GM21786 (cell line): ENCODE results near the gene ZC3H12D.
A peak's percentile ranks its signal among the peaks of the same experiment; 100 is the strongest.
"Not testable (repeated sequence)": the region's sequence is repeated elsewhere in the genome, so short reads cannot be mapped to it uniquely, and the experiment has no call there.

Experiments used
- ATAC-seq: cut with Tn5 transposase; IDR thresholded peaks from one replicate; pipeline ENCODE4 v1.9.1; 2021; ENCODE audit not compliant: unreplicated experiment

The ZC3H12D gene

DNA sequence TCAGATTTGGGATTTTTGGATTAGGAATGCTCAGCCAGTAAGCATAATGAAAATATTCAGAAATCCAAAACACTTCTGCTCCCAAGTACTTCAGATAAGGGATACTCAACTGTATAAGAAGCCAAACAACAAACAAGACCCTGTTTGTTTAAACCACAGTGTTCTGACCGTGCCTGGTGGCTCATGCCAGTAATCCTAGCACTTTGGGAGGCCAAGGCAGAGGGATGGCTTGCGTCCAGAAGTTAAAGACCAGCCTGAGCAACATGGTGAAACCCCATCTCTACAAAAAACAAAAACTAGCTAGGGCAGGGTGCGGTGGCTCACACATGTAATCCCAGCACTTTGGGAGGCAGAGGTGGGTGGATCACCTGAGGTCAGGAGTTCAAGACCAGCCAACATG is 24.6 kb downstream of the ZC3H12D start:
- not testable (repeated sequence) for ATAC-seq

DNA sequence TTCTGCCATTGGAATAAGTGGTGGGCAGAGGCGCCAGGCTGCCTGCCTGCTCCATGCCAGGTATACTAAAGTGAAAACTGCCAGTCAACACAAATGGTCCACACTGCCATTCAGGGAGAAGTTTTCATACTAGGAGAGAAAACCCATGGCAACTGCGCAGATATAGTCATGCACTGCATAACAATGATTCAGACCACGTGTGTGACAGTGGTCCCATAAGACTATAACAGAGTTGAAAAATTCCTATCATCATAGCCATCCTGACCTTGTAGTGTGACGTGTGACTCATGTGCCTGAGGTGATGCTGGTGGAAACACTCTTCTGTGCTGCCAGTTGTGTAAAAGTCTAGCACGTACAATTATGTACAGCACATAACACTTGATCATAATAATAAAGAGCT is 25.1 kb downstream of the ZC3H12D start:
- ATAC-seq = no peak

DNA sequence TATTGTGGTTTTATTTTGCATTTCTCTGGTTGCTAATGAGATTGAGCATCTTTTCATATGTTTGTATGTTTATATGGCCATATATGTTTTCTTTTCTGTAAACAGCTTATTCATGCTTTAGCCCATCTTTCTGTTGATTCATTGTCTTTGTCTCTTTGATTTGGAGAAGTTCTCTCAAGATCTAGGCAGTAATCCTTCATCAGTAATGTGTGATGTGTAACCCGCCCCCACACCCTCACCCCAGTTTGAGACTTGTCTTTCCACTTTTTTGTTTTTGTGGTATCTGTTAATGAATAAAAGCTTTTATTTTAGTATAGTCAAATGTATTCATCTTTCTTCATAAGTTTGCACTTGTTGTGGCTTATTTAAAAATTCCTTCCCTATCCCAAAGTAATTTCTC is 26.0 kb downstream of the ZC3H12D start:
- ATAC-seq = no peak

DNA sequence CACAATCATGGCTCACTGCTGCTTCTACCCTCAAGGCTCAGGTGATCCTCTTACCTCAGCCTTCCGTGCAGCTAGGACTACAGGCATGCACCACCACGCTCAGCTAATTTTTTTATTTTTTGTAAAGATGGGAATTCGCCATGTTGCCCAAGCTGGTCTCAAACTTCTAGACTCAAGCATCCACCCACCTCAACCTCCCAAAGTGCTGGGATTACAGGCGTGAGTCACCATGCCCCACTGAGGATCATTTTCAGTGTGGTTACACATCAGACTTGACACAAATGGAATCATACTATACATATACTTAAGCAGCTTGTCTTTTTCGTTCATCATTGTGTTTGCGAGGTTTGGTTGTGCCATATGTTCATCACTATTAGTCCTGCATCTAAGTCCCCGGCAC is 26.6 kb downstream of the ZC3H12D start:
- no peak for ATAC-seq

DNA sequence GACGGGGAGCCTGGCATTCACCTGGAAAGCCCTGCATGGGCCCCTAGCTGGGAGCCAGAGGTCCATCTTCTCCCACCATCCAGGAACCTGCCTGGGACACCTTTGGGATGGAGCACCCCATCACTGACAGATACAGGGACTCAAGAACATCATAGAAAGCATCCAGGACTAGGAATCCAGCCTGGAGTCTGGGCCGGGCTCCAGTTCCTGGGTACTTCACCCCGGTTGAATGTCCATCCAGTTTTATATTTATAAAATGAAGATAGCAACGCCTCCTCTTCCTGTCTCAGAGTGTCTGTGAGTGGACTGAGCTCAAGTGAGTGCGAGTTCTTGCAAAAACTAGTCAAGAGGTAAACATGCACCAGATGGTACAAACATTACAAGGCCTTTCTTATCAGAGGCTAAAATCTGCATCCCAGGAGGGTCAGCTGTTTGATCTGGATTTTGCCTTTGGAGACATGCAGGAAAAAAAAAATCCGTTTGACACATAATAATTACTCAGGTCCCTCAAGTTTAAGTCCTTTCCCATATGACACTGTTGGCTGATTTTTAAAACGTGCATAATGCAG is 27.4 kb downstream of the ZC3H12D start:
- no peak for ATAC-seq

DNA sequence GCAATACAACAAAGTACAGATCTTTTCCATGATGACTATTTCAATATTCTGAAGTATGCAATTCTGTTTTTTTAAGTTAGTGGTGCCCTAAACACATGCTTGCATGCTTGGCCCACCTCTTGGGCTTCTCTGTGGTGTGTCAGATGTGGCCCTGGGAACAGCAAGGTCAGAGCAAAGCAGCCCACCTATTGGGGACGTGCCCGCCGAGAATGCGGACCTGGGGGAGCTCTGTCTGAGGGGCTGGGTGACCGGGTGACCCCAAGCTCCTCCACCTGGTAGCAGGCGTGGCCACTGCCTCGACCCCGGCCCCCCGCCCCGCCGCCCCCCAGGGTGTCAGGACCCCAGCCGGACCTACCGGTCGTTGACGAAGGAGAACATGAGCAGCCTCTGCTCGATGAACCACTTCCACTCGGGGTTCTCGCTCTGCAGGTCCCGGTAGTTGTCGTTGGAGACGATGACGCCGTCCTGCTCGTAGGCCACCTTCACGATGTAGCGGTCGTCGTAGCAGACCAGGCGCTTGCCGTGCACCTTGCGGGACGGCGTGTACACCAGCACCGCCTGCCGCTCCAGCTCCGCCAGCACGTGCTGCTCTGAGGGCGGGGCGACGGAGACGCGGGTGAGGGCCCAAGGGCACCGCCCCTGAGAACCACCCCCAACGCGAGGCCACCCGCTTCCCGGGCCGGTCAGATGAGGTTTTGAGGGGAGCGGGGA is 28.3 kb downstream of the ZC3H12D start:
- no peak for ATAC-seq

DNA sequence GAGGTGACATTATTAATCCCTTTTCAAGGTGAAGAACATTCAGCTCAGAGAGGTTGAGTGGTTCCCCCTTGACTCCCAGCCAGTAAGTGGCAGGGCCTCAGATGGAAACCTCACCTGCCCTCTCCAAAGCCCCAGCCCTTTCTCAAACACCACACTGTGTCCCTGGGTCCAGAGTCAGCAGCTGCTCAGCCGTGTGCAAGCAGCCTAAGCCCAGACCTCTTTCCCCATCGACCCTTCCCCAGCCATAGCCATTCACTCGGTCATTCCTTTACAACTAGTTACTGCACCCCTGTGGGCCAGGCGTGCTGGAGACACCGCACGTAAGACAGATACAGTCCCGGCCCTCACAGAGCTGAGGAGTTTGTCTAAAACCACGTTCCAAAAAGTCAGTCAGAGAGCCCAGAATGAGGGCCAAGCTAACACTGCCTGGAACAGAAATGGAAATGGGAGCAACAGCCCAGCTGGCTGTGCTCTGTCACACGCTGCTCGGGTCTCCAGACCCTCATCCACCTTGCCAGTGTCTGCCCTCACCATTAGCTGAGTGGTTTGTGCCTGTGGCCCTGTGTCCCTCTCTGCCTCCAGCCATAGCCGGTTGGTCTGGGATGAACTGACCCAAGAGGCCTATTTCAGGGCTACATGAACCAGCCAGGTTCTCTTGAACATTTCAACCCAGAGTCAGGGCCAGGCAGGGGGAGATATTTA is 29.6 kb downstream of the ZC3H12D start:
- no peak for ATAC-seq

DNA sequence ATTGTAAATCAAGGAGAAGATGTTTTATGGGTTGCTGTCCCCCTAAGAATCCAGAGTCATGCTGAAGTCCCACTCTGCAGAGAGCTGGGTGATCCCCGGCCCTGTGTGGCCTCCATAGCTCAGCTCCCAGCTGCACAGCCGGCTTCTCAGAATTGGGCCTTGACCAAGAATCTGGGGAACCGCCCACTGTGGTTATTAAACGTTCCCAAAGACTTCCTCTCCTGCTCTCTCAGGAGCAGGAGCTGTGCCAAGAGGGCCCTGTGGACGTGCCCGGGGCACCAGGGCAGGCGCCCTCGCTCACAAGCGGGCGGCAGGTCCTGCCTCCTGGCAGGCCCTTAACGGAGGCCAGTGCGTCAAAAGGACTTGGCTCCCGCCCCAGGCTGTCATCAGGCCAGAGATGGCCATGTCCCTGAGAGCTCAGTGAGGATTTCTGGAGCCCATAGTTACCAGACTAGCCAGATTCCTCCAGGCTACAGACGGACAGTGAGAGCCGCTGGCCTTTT is 30.4 kb downstream of the ZC3H12D start:
- ATAC-seq = no peak

DNA sequence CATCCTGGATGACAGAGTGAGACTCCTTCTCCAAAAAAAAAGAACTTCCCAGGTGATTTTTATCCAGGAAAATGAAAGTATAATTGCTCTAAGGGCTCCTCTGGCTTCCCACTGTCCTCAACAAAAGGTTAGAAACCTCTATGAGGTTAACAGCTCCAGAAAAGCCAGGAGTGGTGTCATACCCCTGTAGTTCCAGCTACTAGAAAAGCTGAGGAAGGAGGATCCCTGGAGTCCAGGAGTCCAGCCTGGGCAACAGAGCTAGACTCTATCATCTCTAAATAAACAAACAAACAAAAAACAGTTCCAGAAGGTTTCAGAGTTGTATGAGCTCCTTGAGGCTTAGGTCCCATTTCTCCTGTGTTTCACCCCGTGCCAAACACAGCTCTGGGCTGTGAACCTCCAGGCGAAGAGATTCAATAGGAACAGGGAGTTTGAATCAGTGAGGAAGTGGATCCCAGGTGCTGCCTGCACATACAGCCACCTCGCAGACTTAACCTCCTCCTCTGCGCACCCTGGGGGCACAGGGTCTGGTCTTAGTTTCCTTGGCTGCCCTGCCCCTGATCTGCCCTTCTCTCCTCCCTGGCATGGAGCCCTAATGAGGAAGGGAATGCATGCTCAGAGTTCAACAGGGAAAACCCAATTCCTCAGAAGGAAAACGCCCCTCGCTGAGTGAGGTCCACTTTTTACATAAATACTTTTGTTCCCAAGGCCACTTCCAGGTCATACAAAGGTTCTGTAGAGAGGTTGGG is 31.0 kb downstream of the ZC3H12D start:
- ATAC-seq = no peak

DNA sequence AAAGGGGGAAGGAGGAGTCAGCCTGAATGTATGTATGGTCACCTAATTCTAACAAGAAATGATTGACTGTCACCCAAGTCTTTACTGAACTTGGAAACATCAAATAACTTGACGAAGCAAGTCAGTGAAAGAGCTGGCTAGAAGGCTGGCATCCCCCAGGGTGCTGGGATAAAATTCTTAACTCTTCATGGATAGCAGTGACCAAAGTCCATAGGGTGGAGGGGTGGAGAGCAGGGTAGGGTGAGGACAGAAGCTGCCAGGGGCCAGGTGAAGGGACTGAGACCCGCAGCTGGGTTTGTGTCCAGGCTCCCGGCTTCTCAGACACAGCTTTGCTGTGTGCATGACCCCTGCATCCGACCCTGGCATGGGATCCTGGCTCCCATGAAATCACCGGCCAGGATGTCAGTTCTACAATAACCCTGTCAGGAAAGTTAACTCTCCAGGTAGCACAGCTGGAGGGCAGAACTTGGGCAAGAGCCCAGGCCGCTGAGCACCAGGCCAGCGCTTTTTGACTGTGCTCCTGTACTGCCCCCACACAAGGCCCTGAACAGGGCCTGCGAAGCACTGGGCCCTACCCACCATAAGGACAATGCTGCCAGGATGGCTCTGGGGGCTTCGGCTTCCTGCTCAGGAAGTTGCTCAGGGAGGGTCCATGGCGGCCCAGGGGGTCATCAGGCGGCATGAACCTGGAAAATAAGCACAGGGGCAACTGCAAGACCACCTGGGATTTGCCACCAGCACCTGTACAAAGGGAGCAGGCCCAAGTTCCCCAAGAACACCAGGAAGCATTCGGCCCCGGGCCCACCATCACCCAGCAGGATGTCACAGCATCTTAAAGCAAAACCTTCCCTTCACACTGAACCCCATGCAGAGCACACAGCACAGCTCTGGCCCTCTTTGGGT is 32.5 kb downstream of the ZC3H12D start:
- ATAC-seq = no peak

DNA sequence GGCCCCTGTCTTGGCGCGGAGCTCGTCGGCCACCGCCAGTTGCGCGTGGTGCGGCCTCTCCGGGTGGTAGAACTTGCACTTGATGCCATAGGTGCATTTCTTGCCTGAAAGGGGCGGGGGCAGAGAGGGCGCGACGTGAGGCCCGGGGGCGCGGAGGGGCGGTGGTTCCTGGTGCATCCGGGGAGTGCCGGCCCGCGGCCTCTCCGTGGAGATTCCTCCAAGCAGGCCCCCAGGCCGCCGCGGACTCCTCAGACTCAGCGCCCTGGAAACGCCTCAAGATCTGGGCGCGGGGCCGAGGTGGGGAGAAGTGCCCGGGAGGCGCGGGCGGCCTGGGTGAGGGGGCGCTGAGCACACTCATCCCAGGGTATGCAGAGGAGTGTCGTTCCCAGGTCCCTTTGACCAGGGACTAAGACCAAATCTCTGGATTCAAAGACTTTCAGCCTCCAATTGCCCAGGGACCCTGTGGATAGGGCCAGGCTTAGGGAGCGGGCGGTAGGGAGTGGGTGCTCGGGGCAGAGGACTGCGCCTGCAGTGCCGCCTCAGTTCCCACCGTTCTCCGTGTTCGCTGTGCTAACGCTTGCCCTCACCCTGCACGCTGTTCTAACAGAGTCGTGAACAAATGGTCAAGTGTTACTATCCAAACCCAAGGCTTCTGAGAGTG is 33.3 kb downstream of the ZC3H12D start:
- no peak for ATAC-seq

DNA sequence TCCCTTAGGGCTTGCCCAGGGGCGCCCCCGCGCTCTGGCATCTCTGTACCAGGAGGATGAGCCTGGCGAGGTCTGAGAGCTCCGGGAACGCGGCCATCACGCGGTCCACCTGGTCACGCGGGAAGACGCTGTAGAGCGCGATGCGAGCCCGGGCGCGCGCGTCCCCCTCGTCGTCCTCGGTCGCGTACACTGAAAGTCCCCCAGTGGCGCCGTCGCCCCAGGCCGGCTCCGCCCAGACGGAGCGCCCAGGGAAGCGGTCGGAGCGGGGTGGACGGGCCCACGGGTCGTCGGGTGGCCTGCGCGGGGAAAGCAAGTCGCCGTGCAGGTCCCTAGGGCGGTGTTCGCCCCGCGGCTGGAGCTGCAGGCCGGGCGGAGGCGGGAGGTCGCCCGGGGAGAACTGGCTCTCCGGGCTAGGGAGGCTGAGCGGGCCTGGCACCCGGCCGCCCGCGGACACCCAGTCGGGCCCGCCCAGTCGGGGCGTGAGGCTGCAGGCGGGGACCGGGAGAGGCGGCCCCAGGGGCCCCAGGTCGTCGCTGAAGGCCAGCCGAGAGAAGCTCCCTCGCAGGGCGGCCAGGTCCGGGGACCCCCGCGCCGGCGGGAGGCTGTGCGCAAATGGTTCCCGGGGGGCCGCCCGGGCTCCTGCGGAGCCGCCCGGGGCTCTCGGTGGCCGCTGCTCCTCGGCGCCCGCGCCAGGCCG is 34.0 kb downstream of the ZC3H12D start:
- ATAC-seq = no peak

DNA sequence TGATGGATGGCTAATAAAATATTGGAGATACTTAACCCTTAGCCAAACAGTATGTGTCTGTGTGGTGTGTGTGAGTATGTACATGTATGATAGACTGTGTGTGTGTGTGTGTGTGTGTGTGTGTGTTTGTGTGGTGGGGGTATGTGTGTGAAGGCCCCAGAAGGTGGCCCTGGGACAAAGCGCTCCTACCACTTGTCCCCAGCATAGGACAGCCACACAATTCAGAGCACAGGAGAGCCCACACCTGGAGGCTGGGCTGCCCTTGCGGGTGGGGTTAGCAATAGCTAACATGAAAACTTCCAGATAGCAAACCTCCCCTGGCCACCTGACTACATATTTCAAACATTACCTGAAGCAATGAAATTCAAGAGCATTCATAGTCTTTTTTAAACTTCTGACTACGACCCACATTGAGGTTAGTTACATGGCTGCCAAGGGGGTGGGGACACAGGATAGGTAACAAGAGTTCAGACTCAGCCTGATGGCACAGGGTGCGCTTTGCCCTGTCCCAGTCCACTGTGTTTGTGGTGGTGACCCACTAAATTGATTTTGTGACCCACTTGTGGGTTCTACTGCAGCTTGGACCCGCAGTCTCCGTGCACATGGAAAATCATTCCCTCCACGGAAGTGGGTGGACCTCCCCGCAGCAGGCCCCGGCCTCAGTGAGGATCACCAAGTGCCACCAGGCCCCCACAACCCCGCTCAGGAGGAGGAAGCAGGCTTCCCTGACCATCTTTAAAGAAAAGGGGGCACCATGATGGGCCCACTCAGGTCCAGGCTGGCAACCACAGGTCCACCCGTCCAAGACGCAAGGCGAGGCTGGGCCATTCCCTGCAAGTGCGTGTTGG is 34.8 kb downstream of the ZC3H12D start:
- no peak for ATAC-seq

DNA sequence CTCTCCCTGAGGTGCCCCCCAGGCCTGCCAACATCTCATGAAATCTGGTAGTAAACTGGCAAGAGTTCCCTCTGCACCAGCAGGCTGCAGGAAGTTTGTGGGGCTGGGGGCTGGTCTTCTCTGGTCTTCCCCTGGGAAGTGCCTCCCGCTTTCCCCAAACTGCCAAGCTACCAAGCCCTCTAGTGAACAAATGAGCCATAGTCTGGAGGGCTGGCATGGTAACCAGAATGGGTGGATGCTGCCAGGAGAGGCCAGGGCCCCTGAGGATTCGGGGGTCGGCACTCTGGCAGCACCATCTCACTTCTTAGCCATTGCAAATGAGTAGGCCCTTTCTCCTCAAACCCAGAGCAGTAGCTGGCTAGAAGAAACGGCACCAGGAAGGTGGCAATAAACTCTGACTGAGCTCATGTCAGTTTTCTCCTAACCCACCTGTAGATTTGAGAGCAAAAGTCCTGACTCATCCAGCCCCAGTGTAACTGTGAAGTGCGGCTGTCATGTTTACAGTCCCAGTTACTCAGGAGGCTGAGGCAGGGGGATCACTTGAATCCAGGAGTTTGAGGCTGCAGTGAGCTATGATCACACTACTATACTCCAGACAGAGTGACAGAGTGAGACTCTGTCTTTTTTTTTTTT is 35.9 kb downstream of the ZC3H12D start:
- ATAC-seq = no peak

DNA sequence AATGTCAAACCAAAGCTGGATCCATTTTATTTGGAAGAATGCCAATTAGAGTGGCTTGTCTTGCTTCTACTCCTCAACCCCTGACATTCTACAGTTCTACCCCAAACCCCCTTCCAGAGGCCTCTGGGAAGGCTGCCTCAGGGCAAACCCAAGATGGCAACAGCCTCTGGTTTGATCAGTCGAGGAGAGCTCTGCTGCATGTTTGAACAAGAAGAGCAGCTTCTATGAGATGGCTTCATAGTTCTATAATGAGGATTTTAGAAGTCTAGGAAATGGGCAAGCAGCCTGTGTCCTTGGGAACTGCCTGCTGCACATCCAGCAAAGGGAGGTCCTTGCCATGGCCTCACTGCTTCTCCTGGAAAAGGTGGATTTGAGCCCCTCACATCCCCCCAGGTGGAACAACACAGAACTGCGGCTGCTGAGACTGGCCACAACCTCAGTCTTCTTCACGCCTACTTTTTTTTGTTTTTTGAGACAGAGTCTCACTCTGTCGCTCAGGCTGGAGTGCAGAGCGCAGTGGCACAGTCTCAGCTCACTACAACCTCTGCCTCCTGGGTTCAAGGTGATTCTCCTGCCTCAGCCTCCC is 37.9 kb downstream of the ZC3H12D start:
- ATAC-seq = no peak

DNA sequence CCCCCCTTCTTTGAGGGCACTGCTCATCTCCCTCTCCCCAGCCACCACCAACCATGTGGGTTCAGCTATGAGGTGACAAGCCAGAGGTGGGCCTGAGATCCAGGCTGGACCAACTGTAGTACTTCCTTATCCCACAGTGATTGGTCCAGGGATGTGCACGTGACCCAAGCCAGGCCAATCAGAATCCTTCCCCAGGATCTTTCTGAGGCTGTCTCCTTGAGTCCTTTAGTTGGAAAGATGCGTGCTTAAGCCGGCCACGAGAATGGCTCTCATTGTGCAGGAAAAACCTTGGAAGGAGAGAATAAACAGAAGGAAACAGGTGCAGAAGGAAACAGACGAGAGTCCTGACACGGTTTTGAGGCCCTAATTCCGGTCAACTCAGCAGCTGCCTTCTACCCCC is 39.2 kb downstream of the ZC3H12D start:
- ATAC-seq = no peak

DNA sequence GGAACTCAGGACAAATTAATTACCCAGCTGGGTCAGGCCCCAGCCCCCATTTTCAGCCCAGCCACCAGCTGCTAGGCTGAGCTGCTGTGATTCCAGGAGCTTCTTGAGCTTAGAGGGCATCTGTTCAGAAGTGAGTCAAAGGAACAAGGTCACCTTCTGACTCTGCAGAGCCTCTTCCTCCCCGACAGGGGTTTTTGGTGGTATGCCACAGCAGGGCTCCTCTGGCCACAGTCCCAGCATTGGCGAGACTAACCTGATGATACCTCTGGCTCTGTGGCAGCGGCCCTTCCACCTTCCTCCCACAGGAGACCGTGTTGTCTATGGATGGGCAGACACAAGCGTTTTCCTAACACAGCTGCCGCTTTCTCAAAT is 39.7 kb downstream of the ZC3H12D start:
- peak; percentile 39 for ATAC-seq
